ENCODE results near the gene CNPY2.
"Not testable (repeated sequence)": the region's sequence is repeated elsewhere in the genome, so short reads cannot be mapped to it uniquely, and the experiment has no call there.

Gene CNPY2

DNA sequence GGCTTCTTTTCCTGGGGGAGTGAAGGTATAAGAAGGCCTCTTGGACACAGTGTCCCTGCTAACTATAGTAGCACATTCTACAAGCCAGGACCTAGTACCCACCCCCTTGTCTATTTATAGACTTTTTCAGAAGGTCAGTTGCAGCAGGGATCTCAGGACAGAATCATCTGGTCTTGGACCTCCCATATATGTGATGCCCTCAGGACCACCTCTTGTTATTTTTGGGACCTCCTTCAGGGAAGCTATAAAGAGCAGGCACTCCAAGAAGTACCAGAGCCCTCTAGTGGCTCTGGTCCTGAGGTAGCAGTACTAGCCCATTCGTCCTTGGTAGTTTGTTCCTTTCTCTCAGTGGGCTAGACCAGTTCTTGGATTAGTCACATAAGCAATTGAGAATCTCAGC is 44.8 kb downstream of the CNPY2 start:
- DNase-seq: no peak
- H4K20me1 ChIP-seq (ENCODE audit: insufficient read depth, low read length): no peaks in the 10 kb centered on the region
- H3K79me2 ChIP-seq (ENCODE audit: insufficient read depth, low read length): no peaks in the 10 kb centered on the region
- H3K4me3 ChIP-seq (ENCODE audit: low read depth in 1 of 2, low read length in 2 of 2): no peak overlapping the region
- H3K36me3 ChIP-seq (ENCODE audit: insufficient read depth, low read length): peaks cover 65% of the 10 kb centered on the region
- H2AFZ ChIP-seq (ENCODE audit: low read depth, low read length): no peak overlapping the region
- H3K27ac ChIP-seq (ENCODE audit: low read length): no peak overlapping the region
- peaks cover 18% of the 10 kb centered on the region for H3K4me1 ChIP-seq (ENCODE audit: insufficient read depth, low read length)
- TF ChIP-seq CTCF (IDR thresholded peaks at IDR 0.05; ENCODE audit: borderline replicate concordance, extremely low read depth, low read length, poor library complexity, severe bottlenecking) (peak; percentile 50), EZH2 (IDR thresholded peaks at IDR 0.05; ENCODE audit: borderline replicate concordance, low read depth, low read length, severe bottlenecking) (no peak)
- no peak overlapping the region for H3K9ac ChIP-seq (ENCODE audit: low read depth, low read length)
- H3K27me3 ChIP-seq (ENCODE audit: insufficient read depth, low read length, poor library complexity): no peaks in the 10 kb centered on the region
- no peaks in the 10 kb centered on the region for H3K9me3 ChIP-seq (ENCODE audit: insufficient read depth, low read length, severe bottlenecking)
- ATAC-seq (ENCODE audit: insufficient read depth, low read depth): no peak
- H3K4me2 ChIP-seq (ENCODE audit: insufficient read depth, low read length): no peak overlapping the region

DNA sequence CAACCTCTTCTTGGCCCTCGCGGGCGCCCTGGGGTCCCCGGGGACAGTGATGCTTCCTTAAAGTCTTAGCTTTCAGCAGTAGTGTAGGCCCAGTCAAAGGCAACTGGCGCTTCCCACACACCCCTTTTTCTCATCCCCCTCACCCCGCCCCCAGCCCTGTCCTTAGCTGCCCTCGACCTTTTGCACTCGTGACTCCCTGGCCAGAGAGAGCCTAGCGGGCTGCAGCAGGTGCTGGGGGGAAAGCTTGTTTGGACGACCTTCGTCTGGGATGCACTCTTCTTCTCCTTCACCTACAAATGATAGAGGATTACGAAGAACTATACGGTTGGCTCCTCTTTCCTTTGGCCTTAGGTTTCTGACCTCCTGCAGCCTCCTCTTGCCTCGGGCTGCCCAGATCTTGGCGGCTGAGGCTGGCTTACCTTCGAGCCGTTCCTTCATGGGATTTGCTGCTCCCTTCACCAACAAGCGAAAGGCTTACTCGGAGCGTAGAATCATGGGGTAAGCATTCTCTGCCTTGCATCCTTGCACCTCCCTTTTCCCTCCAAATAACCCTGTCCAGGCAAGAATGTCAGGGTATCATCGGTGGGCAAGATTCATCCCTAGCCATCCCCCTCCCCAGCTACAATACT is 48.2 kb downstream of the CNPY2 start:
- H3K79me2 ChIP-seq (ENCODE audit: insufficient read depth, low read length): no peaks in the 10 kb centered on the region
- H3K27ac ChIP-seq (ENCODE audit: low read length): peak overlapping the region; percentile 75
- DNase-seq (no peak), ATAC-seq (ENCODE audit: insufficient read depth, low read depth) (no peak)
- H3K4me2 ChIP-seq (ENCODE audit: insufficient read depth, low read length): peak overlapping the region; percentile 99
- H3K36me3 ChIP-seq (ENCODE audit: insufficient read depth, low read length): peaks cover 32% of the 10 kb centered on the region
- peak overlapping the region; percentile 66 for H3K9ac ChIP-seq (ENCODE audit: low read depth, low read length)
- H2AFZ ChIP-seq (ENCODE audit: low read depth, low read length): peak overlapping the region; percentile 95
- H3K27me3 ChIP-seq (ENCODE audit: insufficient read depth, low read length, poor library complexity): no peaks in the 10 kb centered on the region
- H3K4me3 ChIP-seq (ENCODE audit: low read depth in 1 of 2, low read length in 2 of 2): peak overlapping the region; percentile 31 to 71; a peak in 3 of 4 replicates
- TF ChIP-seq EZH2 (IDR thresholded peaks at IDR 0.05; ENCODE audit: borderline replicate concordance, low read depth, low read length, severe bottlenecking) (no peak), CTCF (IDR thresholded peaks at IDR 0.05; ENCODE audit: borderline replicate concordance, extremely low read depth, low read length, poor library complexity, severe bottlenecking) (no peak)
- H3K4me1 ChIP-seq (ENCODE audit: insufficient read depth, low read length): peaks cover 25% of the 10 kb centered on the region
- H3K9me3 ChIP-seq (ENCODE audit: insufficient read depth, low read length, severe bottlenecking): no peaks in the 10 kb centered on the region
- no peaks in the 10 kb centered on the region for H4K20me1 ChIP-seq (ENCODE audit: insufficient read depth, low read length)

DNA sequence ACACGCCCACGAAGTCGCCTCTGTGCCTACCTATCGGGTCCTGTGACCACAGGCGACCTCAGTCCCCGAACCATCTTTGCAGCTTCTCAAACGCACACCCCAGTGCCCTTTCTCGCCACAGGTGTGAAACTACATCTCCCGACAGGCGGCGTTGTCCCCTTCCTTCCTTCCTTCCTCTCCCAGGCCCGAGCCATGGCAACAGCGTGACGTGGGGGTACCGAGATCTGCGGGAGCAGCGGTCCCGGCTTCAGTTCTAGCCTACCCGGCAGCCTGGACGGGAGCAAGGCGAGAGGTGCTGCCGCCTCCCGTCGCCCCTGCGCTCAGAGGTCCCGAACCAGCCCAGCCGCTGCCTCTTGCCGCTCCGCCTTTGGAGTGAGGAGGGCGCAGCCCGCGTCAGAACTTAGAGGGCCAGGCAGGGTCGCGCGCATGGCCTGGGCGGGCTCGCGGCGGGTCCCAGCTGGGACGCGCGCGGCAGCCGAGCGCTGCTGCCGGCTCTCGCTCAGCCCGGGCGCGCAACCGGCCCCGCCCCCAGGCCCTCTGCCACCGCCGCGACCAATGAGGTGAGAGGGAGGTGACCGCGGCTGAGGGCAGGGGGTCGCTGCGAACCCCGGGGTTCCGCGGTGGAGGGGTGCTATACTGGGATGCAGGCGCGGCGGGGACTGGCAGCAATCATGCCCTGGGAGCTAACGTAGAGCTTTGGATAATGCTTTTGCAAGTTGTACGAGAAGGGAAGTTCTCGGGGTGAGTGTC is 48.9 kb downstream of the CNPY2 start, which contains the start of gene COQ10A:
TSS of gene COQ10A (plus strand) at position 250 of the 750 bp plus-strand sequence. CDS start at position 427, 177 bp downstream.
- H3K4me1 ChIP-seq (ENCODE audit: insufficient read depth, low read length): peaks cover 25% of the 10 kb centered on the region
- TF ChIP-seq EZH2 (IDR thresholded peaks at IDR 0.05; ENCODE audit: borderline replicate concordance, low read depth, low read length, severe bottlenecking) (no peak), CTCF (IDR thresholded peaks at IDR 0.05; ENCODE audit: borderline replicate concordance, extremely low read depth, low read length, poor library complexity, severe bottlenecking) (peak; percentile 77)
- no peaks in the 10 kb centered on the region for H3K27me3 ChIP-seq (ENCODE audit: insufficient read depth, low read length, poor library complexity)

GRCh38 chr12:56266068-56266692 is 49.6 kb downstream of the CNPY2 start:
- DNase-seq; H4K20me1 ChIP-seq (ENCODE audit: insufficient read depth, low read length); H3K27me3 ChIP-seq (ENCODE audit: insufficient read depth, low read length, poor library complexity); H3K9me3 ChIP-seq (ENCODE audit: insufficient read depth, low read length, severe bottlenecking); ATAC-seq (ENCODE audit: insufficient read depth, low read depth); H3K79me2 ChIP-seq (ENCODE audit: insufficient read depth, low read length): not testable (repeated sequence)
- Histone ChIP-seq H3K9ac (ENCODE audit: low read depth, low read length) (peak overlapping the region; percentile 66), H3K4me1 (ENCODE audit: insufficient read depth, low read length) (peaks cover 25% of the 10 kb centered on the region), H3K4me3 (ENCODE audit: low read depth in 1 of 2, low read length in 2 of 2) (peak overlapping the region; percentile 31 to 71), H3K4me2 (ENCODE audit: insufficient read depth, low read length) (peak overlapping the region; percentile 99), H3K36me3 (ENCODE audit: insufficient read depth, low read length) (peaks cover 23% of the 10 kb centered on the region), H2AFZ (ENCODE audit: low read depth, low read length) (peak overlapping the region; percentile 95), H3K27ac (ENCODE audit: low read length) (peak overlapping the region; percentile 75)

More for the DNA sequence above, 48.9 kb downstream of the CNPY2 start, which contains the start of gene COQ10A:
- Histone ChIP-seq H2AFZ (ENCODE audit: low read depth, low read length) (peak within 1 kb of the TSS; percentile 95), H3K4me2 (ENCODE audit: insufficient read depth, low read length) (peak within 1 kb of the TSS; percentile 99), H4K20me1 (ENCODE audit: insufficient read depth, low read length) (no peaks in the 10 kb centered on the region), H3K36me3 (ENCODE audit: insufficient read depth, low read length) (peaks cover 28% of the 10 kb centered on the region), H3K27ac (ENCODE audit: low read length) (peak within 1 kb of the TSS; percentile 75), H3K9ac (ENCODE audit: low read depth, low read length) (peak within 1 kb of the TSS; percentile 66), H3K9me3 (ENCODE audit: insufficient read depth, low read length, severe bottlenecking) (no peaks in the 10 kb centered on the region), H3K4me3 (ENCODE audit: low read depth in 1 of 2, low read length in 2 of 2) (peak within 1 kb of the TSS; percentile 31 to 71), H3K79me2 (ENCODE audit: insufficient read depth, low read length) (no peaks in the 10 kb centered on the region)
- ATAC-seq (ENCODE audit: insufficient read depth, low read depth) (peak; percentile 91), DNase-seq (peak; percentile 90)

Measured in DND-41 (cell line).